Activated CD8-positive, alpha-beta memory T cell treated with anti-CD3 and anti-CD28 coated beads, Interleukin-2, amount 50 U/mL, for 24 hours (primary cell): Measurements from ENCODE around the gene STARD6.
"Not testable (repeated sequence)": the region's sequence is repeated elsewhere in the genome, so short reads cannot be mapped to it uniquely, and the experiment has no call there.

ENCODE experiments used
- DNase-seq: peaks from one replicate; pipeline ENCODE4 v3.0.0-alpha.2; 2020; ENCODE audit errors: extremely low read depth

Gene STARD6, protein sequence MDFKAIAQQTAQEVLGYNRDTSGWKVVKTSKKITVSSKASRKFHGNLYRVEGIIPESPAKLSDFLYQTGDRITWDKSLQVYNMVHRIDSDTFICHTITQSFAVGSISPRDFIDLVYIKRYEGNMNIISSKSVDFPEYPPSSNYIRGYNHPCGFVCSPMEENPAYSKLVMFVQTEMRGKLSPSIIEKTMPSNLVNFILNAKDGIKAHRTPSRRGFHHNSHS

DNA sequence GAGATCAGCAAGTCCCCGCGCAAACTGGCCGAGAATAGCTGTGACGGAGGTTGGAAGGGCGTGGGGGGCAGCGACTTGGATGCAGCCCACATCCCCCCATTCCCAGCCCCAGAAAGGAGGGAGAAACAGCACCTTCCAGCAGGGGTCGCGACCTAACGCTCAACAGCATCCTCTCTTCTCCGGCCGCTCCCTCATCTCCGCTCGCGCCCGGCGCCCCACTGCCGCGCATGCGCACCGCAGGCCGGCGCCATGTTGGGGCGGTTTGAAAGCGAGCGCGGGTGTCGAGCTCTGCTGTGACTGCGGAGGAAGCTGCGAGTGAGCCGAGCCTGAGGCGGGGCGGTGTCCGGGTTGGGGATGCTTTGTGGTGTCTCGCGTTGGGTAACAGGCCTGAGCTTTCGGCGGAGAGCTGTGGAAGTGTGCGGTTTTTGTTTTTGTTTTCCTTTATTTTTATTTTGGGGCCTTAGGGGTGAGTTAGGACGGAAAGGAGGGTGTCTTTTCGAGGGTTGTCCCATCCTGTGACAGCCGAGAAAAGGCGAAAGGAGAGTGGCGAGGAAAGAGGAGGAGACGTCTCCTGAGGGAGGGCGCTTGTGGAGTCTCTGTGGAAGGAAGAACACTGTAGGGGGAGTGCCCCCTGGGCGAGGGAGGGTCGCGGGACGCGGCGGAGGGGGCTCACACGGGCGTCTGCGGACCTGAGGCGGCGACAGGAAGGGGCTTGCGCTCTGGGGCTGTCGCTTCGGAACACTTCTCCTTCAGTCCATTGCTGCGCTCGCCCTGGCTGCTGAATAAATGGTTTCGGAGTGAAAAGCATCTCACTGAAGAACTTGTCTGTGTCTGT lies at the start of gene STARD6, which contains the start of gene C18orf54:
Gene STARD6 (minus strand): TSS at position 199 of the 835 bp plus-strand sequence. CDS start 3,285 bp downstream, outside the sequence.
Gene C18orf54 (plus strand): TSS at position 247 of the 835 bp plus-strand sequence. CDS start 2,667 bp downstream, outside the sequence.
- DNase-seq, result peak; percentile 70

GRCh38 chr18:54405290-54405689 lies 47.6 kb upstream of the STARD6 start:
- no peak for DNase-seq

DNA sequence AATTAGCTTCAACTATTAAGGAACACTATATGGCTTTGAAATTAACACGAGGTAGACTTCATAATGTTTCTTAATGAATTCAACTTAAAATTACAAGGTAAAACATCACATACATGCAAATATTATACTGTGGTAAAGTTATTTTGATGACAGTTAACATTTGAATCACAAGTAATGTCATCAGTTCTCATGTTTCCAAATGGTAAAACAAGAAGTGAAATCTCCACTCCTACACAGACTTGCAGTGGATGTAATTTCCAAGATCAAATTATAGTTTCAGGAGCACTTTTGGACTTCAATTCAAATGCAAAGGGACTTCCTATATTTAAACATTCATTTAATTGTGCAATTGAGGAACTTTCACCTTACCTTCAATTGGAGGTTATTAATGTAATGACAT lies 39.1 kb upstream of the STARD6 start:
- no peak for DNase-seq

DNA sequence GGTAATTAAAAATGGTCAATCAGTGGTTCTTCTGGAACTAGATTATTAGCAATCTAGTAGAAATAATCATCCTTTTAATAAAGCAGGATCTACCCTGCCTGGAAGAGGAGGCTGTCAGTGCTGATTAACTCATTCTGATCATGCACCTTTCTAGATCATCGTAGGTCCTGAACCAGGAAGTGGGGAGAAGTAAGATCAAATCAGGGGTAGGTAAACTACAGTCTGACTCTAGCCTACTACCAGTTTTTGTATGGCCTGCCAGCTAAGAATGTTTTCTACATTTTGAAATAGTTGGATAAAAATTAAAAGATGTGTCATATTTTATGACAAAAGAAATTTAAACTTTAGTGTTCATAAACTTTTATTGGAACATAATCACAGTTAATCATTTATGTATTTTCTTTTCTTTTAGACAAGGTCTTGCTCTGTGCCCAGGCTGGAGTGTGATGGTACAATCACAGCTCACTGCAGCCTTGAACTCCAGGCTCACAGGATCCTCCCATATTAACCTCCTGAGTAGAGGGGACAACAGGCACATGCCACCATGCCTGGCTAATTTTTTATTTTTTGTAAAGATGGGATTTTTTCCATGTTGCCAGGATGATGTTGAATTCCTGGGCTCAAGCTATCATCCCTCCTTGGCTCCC lies 36.1 kb upstream of the STARD6 start:
- DNase-seq, result no peak

DNA sequence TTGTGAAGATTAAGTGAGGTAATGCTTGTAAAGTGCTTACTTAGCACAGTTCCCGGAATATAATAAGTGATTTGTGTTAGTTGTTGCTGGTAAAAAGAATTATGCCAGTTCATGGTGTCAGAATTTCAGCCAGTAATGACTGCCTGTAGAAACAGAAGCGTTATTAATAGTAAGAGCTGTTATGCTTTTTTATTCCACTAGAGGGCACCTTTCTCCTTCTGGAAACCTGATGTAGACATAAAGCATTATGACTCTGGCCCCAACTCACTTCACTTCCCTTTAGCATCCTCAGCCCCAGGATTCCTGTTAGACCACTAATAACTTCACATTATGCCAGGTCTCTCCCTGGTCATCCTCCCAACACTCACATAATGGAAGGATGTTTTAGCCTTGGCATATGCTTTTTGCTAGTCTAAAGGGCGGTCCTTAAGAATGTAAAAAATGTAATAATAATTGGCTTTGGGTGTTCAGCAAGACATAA lies 34.9 kb upstream of the STARD6 start:
- no peak for DNase-seq

- no peak for DNase-seq
Observed at GRCh38 chr18:54390838-54391237, 33.2 kb upstream of the STARD6 start.

- no peak for DNase-seq
Observed at GRCh38 chr18:54389143-54389505, 31.5 kb upstream of the STARD6 start.

DNA sequence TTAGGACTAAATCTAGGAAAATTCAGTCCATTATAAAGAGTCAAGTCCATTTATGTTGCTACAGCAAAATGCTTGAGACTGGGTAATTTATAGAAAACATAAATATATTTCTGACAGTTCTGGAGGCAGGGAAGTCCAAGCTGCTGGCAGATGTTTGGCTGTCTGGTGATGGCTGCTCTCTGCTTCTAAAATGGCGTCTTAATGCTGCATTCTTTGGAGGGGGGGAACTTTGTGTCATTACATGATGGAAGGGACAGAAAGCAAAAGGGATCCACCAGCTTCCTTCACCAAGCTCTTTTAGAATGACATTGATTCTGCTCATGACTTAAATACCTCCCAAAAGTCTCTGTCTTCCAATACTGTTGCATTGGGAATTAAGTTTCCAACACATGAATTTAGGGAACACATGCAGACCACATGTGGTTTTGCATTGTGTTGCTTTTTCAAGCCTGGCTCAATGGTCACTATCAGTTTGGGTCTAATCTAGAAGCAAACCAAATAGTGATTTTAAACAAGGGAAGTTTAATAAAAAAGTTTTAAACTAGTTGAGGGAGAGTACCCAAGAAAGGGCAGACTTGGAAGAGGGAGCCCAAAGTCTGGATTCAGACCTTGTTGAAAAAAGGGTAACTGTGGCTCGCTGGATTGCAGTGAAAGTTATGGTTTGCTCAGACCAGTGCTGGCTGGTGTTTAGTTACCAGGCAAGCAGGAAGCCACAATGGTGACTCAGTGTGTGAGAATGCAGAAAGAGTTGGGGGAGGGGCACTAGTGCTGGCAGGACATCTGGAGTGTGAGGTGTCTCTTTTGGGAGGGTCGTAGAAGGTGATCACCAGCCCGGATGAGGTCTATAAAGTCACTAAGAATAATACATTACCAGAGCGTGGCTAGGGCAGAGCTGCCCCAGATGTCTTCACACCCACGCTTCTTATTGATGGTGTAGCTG lies 30.8 kb upstream of the STARD6 start:
- DNase-seq, result no peak

DNA sequence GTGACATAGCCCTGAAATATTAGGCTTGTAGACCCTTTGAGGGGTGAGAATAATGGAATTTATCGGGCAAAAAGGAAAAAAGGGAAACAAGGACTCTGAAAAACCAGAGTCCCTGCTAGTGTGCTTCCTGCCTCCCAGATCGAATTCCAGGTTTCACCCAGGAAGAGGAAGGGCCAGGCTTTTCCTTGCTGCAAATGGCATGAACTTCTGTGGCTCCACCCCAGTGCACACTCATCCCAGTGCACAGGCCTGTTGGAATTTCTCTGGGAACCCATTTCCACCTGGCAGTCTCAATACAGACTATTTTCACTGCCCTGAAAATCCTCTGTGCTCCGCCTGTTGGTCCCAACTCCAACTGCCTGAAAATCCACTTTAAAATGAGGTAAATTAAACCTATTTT lies 30.0 kb upstream of the STARD6 start:
- DNase-seq, result no peak

GRCh38 chr18:54386800-54387495 lies 29.3 kb upstream of the STARD6 start:
- DNase-seq, result not testable (repeated sequence)

DNA sequence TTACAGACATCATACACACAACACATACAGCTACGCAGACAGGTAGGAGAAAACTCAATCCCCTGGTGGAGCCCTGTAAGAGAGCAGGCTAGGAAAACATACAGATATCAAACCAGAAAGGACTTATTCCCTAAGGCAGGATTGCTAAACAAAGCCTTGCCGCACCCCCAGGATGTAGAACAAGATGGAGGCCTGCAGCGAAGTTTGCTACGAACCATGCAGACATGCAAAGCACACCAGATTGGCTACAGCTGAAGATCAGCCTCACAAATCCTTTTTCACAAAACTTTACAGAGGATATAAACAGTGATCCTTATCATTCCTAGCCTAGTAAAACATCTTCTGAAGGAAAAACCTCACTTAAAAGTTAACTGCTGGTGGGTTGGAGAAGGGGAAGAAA lies 28.4 kb upstream of the STARD6 start:
- no peak for DNase-seq

DNA sequence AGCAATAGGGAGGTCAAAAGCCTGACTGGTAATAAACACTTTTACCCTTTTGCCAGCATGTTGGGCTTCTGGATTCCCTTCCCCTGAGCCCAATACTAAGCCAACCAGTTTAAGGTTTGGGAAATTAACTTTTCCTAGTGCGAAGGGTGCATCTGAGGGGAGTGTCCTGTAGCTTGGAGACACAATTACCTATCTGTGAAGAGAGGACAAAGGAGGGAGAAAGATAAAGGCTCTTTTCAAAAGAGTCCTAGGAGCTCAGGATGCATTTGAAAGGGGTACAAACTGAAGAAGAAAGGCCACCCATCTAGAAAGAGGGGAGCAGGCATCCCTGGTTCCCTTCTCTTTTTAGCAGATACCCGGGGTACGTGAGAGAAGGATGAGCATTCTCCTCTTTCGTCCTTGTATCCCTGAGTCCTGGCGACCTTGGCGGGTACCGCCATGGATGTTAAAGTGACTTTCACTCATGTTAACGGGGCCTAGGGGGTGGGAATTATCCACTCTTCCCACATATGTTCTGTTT lies 25.1 kb upstream of the STARD6 start:
- DNase-seq, result no peak

GRCh38 chr18:54382076-54382475 lies 24.4 kb upstream of the STARD6 start:
- DNase-seq, result no peak

DNA sequence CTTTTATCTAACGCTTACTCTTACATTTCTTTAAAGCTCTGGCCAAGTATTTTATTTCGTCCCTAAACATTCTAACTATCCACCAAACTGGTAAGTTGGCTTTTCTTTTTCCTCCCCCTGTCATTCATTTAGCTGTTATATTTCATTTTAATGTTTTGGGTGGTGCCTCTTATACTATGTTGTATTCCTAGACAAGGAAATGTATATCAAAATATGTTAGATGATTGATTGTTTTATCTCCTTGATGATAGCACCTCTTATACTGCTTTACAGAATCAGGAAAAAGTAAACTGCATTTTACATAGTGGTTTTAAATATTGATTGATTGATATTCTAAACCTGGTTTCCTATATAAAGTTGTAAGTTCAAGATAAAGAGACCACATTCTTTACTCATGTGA lies 24.0 kb upstream of the STARD6 start:
- DNase-seq, result no peak

GRCh38 chr18:54378057-54378456 lies 20.4 kb upstream of the STARD6 start:
- DNase-seq, result no peak

DNA sequence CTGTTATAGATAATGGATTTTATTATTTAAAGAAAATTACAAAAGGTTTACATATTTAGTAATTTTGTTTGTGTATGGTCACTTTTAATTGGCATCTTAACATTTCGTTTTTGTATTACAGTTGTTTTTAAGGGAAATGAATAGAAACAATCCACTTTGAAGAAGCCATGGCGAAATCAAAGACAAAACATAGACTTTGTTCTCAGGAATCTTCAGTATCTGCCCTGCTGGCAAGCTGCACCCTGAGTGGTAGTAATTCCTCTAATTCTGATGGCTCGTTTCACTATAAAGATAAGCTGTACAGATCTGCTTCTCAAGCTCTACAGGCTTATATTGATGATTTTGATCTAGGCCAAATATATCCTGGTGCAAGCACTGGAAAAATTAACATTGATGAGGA lies 2.7 kb upstream of the STARD6 start:
- no peak for DNase-seq

GRCh38 chr18:54359233-54359632 lies 1.6 kb upstream of the STARD6 start:
- no peak for DNase-seq

DNA sequence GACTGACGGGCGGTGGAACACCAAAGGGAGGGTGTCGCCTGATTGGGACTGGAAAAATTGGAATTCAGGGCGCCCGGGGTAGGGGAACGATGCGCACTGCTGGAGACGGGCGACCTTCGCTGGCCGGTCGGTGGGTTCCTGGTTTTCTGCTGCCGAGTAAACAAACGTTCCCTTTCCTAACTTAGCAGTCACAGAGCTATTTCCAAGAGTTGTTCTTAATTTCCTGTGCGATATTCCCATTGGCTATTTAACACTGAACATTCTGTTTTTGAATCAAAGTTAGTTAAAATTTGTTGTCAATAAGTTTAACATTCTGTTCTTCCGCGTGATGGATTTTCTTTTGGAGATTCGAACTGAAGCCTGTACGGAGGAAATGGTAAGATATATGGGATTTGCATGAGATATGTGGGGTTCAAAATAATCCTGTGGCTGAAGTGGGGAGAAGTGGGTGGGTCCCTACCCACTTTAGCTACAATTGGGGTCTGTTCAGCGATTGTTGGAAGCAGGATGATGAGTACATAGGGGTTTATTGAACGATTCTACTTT lies 910 bp upstream of the STARD6 start:
- DNase-seq, result no peak

GRCh38 chr18:54357082-54357659 lies 487 bp downstream of the STARD6 start:
- DNase-seq, result no peak

GRCh38 chr18:54351186-54351585 lies 6.5 kb downstream of the STARD6 start:
- no peak for DNase-seq
